DOHH2 (cell line): Measurements from ENCODE around the gene EPHA6.

Experiments used
- EZH2phosphoT487 ChIP-seq: fragments of 200-600 bp; sonication (generic); IDR thresholded peaks from 2 replicates; pipeline ENCODE4 v1.6.1; 2017; ENCODE audit warnings: borderline replicate concordance, mild to moderate bottlenecking, antibody characterized with exemption, low read length, moderate library complexity, mixed read lengths
- TF ChIP-seq, protein P1 (sequence below): fragments of 200-600 bp; sonication (generic); IDR thresholded peaks from one replicate; pipeline ENCODE4 v1.5.1; 2014; ENCODE audit warnings: antibody characterized with exemption, mild to moderate bottlenecking, low read depth, low read length; ENCODE audit not compliant: poor library complexity, severe bottlenecking

DNA sequence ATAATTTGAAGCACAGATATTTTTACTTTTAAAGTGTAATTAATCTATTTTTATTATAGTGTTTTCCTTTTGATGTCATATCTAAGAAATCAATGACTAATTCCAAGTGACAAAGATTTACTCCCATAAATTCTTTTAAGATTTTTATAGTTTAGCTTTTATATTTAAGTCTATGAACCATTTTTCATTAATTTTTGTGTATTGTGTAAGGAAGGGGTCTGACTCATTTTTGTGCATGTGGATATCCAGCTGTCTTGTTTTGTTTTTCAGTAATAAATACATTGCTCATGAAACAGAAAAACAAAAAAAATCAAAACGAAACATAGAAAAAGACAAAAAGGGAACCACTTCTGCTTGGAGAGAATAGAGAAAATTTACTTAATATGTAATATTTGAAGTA lies 145.1 kb downstream of the EPHA6 start:
- TF ChIP-seq, protein P1, sequence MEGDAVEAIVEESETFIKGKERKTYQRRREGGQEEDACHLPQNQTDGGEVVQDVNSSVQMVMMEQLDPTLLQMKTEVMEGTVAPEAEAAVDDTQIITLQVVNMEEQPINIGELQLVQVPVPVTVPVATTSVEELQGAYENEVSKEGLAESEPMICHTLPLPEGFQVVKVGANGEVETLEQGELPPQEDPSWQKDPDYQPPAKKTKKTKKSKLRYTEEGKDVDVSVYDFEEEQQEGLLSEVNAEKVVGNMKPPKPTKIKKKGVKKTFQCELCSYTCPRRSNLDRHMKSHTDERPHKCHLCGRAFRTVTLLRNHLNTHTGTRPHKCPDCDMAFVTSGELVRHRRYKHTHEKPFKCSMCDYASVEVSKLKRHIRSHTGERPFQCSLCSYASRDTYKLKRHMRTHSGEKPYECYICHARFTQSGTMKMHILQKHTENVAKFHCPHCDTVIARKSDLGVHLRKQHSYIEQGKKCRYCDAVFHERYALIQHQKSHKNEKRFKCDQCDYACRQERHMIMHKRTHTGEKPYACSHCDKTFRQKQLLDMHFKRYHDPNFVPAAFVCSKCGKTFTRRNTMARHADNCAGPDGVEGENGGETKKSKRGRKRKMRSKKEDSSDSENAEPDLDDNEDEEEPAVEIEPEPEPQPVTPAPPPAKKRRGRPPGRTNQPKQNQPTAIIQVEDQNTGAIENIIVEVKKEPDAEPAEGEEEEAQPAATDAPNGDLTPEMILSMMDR, result no peak
- no peak for TF ChIP-seq EZH2phosphoT487
